Muscle layer of colon (tissue), 2 donors: Measurements from ENCODE around the gene FBXO8.

ENCODE experiments used
- H3K27ac ChIP-seq: one replicate; pipeline ENCODE4 v1.7.0; 2013; ENCODE audit warnings: low read depth, mild to moderate bottlenecking, low read length, moderate library complexity
- H3K27me3 ChIP-seq, 2 donors: one replicate each; pipeline ENCODE4 v1.7.0; 2013; ENCODE audit warnings: low read length in 2 of 2, mild to moderate bottlenecking in 2 of 2; ENCODE audit not compliant: insufficient read depth in 2 of 2, control insufficient read depth in 1 of 2
- H3K36me3 ChIP-seq: one replicate; pipeline ENCODE4 v1.7.0; 2013; ENCODE audit warnings: mild to moderate bottlenecking, low read length; ENCODE audit not compliant: insufficient read depth
- H3K4me1 ChIP-seq: one replicate; pipeline ENCODE4 v1.7.0; 2013; ENCODE audit warnings: mild to moderate bottlenecking, low read length; ENCODE audit not compliant: insufficient read depth
- H3K4me3 ChIP-seq, 2 donors: one replicate each; pipeline ENCODE4 v1.7.0; 2013; ENCODE audit warnings: low read length in 2 of 2, low read depth in 1 of 2, mild to moderate bottlenecking in 1 of 2, moderate library complexity in 1 of 2
- H3K9ac ChIP-seq: one replicate; pipeline ENCODE4 v1.7.0; 2013; ENCODE audit warnings: low read length
- H3K9me3 ChIP-seq: one replicate; pipeline ENCODE4 v1.7.0; 2013; ENCODE audit warnings: mild to moderate bottlenecking, low read length
- donor health status: abdominal sarcoma.
- donor health status: Adenocarcinoma of cecum.

Gene FBXO8

GRCh38 chr4:174241162-174241561, 42.3 kb downstream of the FBXO8 start:
- peaks cover 5% of the 10 kb centered on the region for H3K4me1 ChIP-seq
- no peak overlapping the region for H3K27ac ChIP-seq
- H3K9ac ChIP-seq: no peak overlapping the region
- no peaks in the 10 kb centered on the region for H3K27me3 ChIP-seq
- H3K36me3 ChIP-seq: peaks cover 7% of the 10 kb centered on the region
- H3K9me3 ChIP-seq: no peaks in the 10 kb centered on the region
- H3K4me3 ChIP-seq: no peak overlapping the region

GRCh38 chr4:174236359-174236758, 47.1 kb downstream of the FBXO8 start:
- no peaks in the 10 kb centered on the region for H3K9me3 ChIP-seq
- no peak overlapping the region for H3K27ac ChIP-seq
- no peaks in the 10 kb centered on the region for H3K27me3 ChIP-seq
- H3K4me3 ChIP-seq: no peak overlapping the region
- no peak overlapping the region for H3K9ac ChIP-seq
- peaks cover 4% of the 10 kb centered on the region for H3K4me1 ChIP-seq
- H3K36me3 ChIP-seq: peaks cover 7% of the 10 kb centered on the region

GRCh38 chr4:174230680-174231079, 52.8 kb downstream of the FBXO8 start:
- H3K36me3 ChIP-seq: no peaks in the 10 kb centered on the region
- H3K9me3 ChIP-seq: no peaks in the 10 kb centered on the region
- H3K9ac ChIP-seq: no peak overlapping the region
- no peak overlapping the region for H3K27ac ChIP-seq
- H3K4me3 ChIP-seq: no peak overlapping the region
- no peaks in the 10 kb centered on the region for H3K27me3 ChIP-seq
- peaks cover 12% of the 10 kb centered on the region for H3K4me1 ChIP-seq

GRCh38 chr4:174230148-174230547, 53.3 kb downstream of the FBXO8 start:
- H3K27ac ChIP-seq: no peak overlapping the region
- H3K27me3 ChIP-seq: no peaks in the 10 kb centered on the region
- H3K9ac ChIP-seq: no peak overlapping the region
- H3K36me3 ChIP-seq: no peaks in the 10 kb centered on the region
- no peak overlapping the region for H3K4me3 ChIP-seq
- H3K4me1 ChIP-seq: peaks cover 15% of the 10 kb centered on the region
- H3K9me3 ChIP-seq: no peaks in the 10 kb centered on the region

GRCh38 chr4:174228988-174229387, 54.5 kb downstream of the FBXO8 start:
- no peaks in the 10 kb centered on the region for H3K27me3 ChIP-seq
- no peaks in the 10 kb centered on the region for H3K9me3 ChIP-seq
- H3K27ac ChIP-seq: no peak overlapping the region
- H3K4me3 ChIP-seq: no peak overlapping the region
- H3K4me1 ChIP-seq: peaks cover 15% of the 10 kb centered on the region
- H3K36me3 ChIP-seq: no peaks in the 10 kb centered on the region
- no peak overlapping the region for H3K9ac ChIP-seq

GRCh38 chr4:174225349-174226049, 58.0 kb downstream of the FBXO8 start:
- H3K9ac ChIP-seq: no peak overlapping the region
- H3K27me3 ChIP-seq: no peaks in the 10 kb centered on the region
- H3K36me3 ChIP-seq: no peaks in the 10 kb centered on the region
- H3K9me3 ChIP-seq: no peaks in the 10 kb centered on the region
- peak overlapping the region; percentile 21 for H3K27ac ChIP-seq
- peaks cover 11% of the 10 kb centered on the region for H3K4me1 ChIP-seq
- H3K4me3 ChIP-seq: no peak overlapping the region

GRCh38 chr4:174224550-174224949, 58.9 kb downstream of the FBXO8 start:
- Histone ChIP-seq H3K27me3 (no peaks in the 10 kb centered on the region), H3K36me3 (no peaks in the 10 kb centered on the region), H3K27ac (no peak overlapping the region), H3K9me3 (no peaks in the 10 kb centered on the region), H3K9ac (no peak overlapping the region), H3K4me3 (no peak overlapping the region), H3K4me1 (peaks cover 11% of the 10 kb centered on the region)

- Histone ChIP-seq H3K27me3 (peaks cover 4 to 6% of the 10 kb centered on the region in 2 donors), H3K9me3 (no peaks in the 10 kb centered on the region), H3K27ac (no peak overlapping the region), H3K36me3 (no peaks in the 10 kb centered on the region), H3K9ac (no peak overlapping the region), H3K4me1 (peaks cover 21% of the 10 kb centered on the region), H3K4me3 (no peak overlapping the region)
These were observed 61.1 kb downstream of the FBXO8 start for GRCh38 chr4:174222266-174222872.

- peak overlapping the region; percentile 74 for H3K27ac ChIP-seq
- no peaks in the 10 kb centered on the region for H3K9me3 ChIP-seq
- H3K4me3 ChIP-seq: peak overlapping the region; percentile 69 to 79
- H3K27me3 ChIP-seq: peaks cover 4 to 32% of the 10 kb centered on the region in 2 donors
- peaks cover 27% of the 10 kb centered on the region for H3K4me1 ChIP-seq
- H3K9ac ChIP-seq: peak overlapping the region; percentile 29
- no peaks in the 10 kb centered on the region for H3K36me3 ChIP-seq
These were observed 65.2 kb downstream of the FBXO8 start for GRCh38 chr4:174218127-174218790.

- peak overlapping the region; percentile 69 to 79 for H3K4me3 ChIP-seq
- H3K36me3 ChIP-seq: no peaks in the 10 kb centered on the region
- H3K27ac ChIP-seq: peak overlapping the region; percentile 74
- peaks cover 27% of the 10 kb centered on the region for H3K4me1 ChIP-seq
- H3K9ac ChIP-seq: peak overlapping the region; percentile 29
- peaks cover 4 to 32% of the 10 kb centered on the region in 2 donors for H3K27me3 ChIP-seq
- no peaks in the 10 kb centered on the region for H3K9me3 ChIP-seq
These were observed 66.0 kb downstream of the FBXO8 start for GRCh38 chr4:174217273-174218126.

GRCh38 chr4:174216799-174217272, 66.6 kb downstream of the FBXO8 start:
- H3K27ac ChIP-seq: peak overlapping the region; percentile 71
- H3K4me1 ChIP-seq: peaks cover 27% of the 10 kb centered on the region
- H3K9me3 ChIP-seq: no peaks in the 10 kb centered on the region
- H3K4me3 ChIP-seq: peak overlapping the region; percentile 69 to 79
- H3K9ac ChIP-seq: no peak overlapping the region
- no peaks in the 10 kb centered on the region for H3K36me3 ChIP-seq
- peaks cover 4 to 32% of the 10 kb centered on the region in 2 donors for H3K27me3 ChIP-seq
